HG02840 (cell line): ENCODE measurements around the gene FGF14.

Experiments
- ATAC-seq: cut with Tn5 transposase; IDR thresholded peaks from one replicate; pipeline ENCODE4 v1.9.1; 2021; ENCODE audit warnings: mild to moderate bottlenecking, moderate library complexity, moderate number of reproducible peaks; ENCODE audit not compliant: unreplicated experiment, low FRiP score

The FGF14 gene

GRCh38 chr13:102261809-102262208 lies 140.0 kb downstream of the FGF14 start:
- ATAC-seq = no peak

- ATAC-seq = no peak
Measured at GRCh38 chr13:102261316-102261715, 140.5 kb downstream of the FGF14 start.

- no peak for ATAC-seq
Measured at GRCh38 chr13:102260256-102260655, 141.6 kb downstream of the FGF14 start.

GRCh38 chr13:102255409-102255808 lies 146.4 kb downstream of the FGF14 start:
- no peak for ATAC-seq

- ATAC-seq = no peak
Measured at GRCh38 chr13:102251817-102252216, 150.0 kb downstream of the FGF14 start.

- ATAC-seq = no peak
Measured at GRCh38 chr13:102250448-102250847, 151.4 kb downstream of the FGF14 start.

GRCh38 chr13:102244607-102245227 lies 157.1 kb downstream of the FGF14 start:
- ATAC-seq = no peak

- ATAC-seq = no peak
Measured at GRCh38 chr13:102240110-102240509, 161.7 kb downstream of the FGF14 start.

GRCh38 chr13:102237230-102237629 lies 164.6 kb downstream of the FGF14 start:
- no peak for ATAC-seq

GRCh38 chr13:102236830-102237229 lies 165.0 kb downstream of the FGF14 start:
- ATAC-seq = no peak

- no peak for ATAC-seq
Measured at GRCh38 chr13:102236341-102236740, 165.5 kb downstream of the FGF14 start.

- ATAC-seq = no peak
Measured at GRCh38 chr13:102235689-102236088, 166.2 kb downstream of the FGF14 start.

GRCh38 chr13:102234618-102235017 lies 167.2 kb downstream of the FGF14 start:
- ATAC-seq = no peak

GRCh38 chr13:102233566-102234208 lies 168.2 kb downstream of the FGF14 start:
- ATAC-seq = no peak

- no peak for ATAC-seq
Measured at GRCh38 chr13:102231479-102231878, 170.4 kb downstream of the FGF14 start.

- no peak for ATAC-seq
Measured at GRCh38 chr13:102227741-102228140, 174.1 kb downstream of the FGF14 start.

- ATAC-seq = no peak
Measured at GRCh38 chr13:102226591-102226990, 175.3 kb downstream of the FGF14 start.

GRCh38 chr13:102225892-102226291 lies 176.0 kb downstream of the FGF14 start:
- no peak for ATAC-seq

- ATAC-seq = no peak
Measured at GRCh38 chr13:102220681-102221228, 181.1 kb downstream of the FGF14 start.

- ATAC-seq = no peak
Measured at GRCh38 chr13:102214956-102215355, 186.9 kb downstream of the FGF14 start.

- ATAC-seq = no peak
Measured at GRCh38 chr13:102212729-102213128, 189.1 kb downstream of the FGF14 start.

- no peak for ATAC-seq
Measured at GRCh38 chr13:102208347-102208746, 193.5 kb downstream of the FGF14 start.
